22Rv1 (cell line): Measurements from ENCODE around the gene TBX2.

ENCODE experiments used
- CTCF ChIP-seq: fragments of 450-650 bp; IDR thresholded peaks from 2 replicates; pipeline ENCODE4 v1.5.1; 2017; ENCODE audit warnings: mild to moderate bottlenecking
- ZFX ChIP-seq: fragments of 450-650 bp; IDR thresholded peaks from 2 replicates; pipeline ENCODE4 v1.6.1; 2017; ENCODE audit warnings: antibody characterized with exemption, borderline replicate concordance

DNA sequence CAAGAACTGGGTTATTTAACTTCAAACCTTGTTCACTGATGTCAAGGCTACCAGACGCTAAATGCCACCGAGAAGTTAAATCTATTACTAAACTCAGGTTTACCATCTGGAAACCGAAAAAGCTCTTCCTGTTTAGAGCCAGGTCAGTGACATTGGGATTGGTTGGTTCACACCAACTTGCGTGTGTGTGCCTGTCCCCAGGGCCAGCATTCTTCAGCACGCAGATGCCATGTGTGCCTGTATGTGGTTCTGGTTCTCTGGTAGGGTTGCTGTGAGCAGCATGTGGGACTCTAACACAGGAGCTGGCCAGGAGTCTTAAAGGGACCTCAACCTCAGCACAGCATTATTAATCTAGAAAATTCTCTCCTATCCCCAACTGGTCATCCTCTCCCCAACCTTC, 18.1 kb upstream of the TBX2 start:
- TF ChIP-seq CTCF (no peak), ZFX (no peak)
